Subcutaneous adipose tissue (tissue), 4 donors: ENCODE results near the gene NDUFA3. TPM values are rescaled to one million over a fixed set of nuclear protein-coding genes. Genes with fewer than 3 reads are reported as not detected.

Source experiments
- total RNA-seq, 4 donors: library from RNA; depleted of rRNA; stranded (reverse); fragments of >200 nt; gene quantifications; one replicate each; pipeline ENCODE4 v1.1.0, GENCODE V29; 2016
- TF ChIP-seq, protein P1 (sequence below): fragments of 450-650 bp; IDR thresholded peaks from one replicate; pipeline ENCODE4 v1.5.1; 2016; ENCODE audit warnings: low read depth, mild to moderate bottlenecking, control low read depth, antibody characterized with exemption, moderate library complexity

NDUFA3 gene
- total RNA-seq, 4 donors from 2014 or later, result 9.5 to 89.8 (median 21.8) TPM

DNA sequence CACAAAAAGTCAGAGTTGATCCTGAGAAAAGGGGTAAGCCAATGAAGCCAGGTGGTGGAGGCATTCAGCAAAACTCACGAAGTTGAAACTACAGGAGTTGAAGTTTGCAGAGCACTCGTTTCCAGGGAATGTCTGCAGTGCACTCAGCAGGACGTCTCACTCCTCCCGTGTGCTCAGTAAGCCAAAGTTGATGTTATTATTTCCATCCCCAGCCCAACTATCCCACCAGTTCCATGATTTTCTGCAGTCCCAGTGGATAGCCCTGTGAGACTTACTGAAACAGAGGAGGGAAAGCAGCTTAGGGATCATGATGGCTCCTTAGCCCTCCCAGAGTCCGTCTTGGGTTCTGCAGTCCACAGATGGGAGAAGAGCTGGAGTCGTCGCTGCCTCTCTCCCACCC lies 21.6 kb upstream of the NDUFA3 start, which contains the start of gene TARM1:
Gene TARM1 (minus strand): TSS at position 334 of the 400 bp plus-strand sequence. CDS start 25 bp downstream, at position 309.
- TF ChIP-seq, protein P1, sequence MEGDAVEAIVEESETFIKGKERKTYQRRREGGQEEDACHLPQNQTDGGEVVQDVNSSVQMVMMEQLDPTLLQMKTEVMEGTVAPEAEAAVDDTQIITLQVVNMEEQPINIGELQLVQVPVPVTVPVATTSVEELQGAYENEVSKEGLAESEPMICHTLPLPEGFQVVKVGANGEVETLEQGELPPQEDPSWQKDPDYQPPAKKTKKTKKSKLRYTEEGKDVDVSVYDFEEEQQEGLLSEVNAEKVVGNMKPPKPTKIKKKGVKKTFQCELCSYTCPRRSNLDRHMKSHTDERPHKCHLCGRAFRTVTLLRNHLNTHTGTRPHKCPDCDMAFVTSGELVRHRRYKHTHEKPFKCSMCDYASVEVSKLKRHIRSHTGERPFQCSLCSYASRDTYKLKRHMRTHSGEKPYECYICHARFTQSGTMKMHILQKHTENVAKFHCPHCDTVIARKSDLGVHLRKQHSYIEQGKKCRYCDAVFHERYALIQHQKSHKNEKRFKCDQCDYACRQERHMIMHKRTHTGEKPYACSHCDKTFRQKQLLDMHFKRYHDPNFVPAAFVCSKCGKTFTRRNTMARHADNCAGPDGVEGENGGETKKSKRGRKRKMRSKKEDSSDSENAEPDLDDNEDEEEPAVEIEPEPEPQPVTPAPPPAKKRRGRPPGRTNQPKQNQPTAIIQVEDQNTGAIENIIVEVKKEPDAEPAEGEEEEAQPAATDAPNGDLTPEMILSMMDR, result no peak

DNA sequence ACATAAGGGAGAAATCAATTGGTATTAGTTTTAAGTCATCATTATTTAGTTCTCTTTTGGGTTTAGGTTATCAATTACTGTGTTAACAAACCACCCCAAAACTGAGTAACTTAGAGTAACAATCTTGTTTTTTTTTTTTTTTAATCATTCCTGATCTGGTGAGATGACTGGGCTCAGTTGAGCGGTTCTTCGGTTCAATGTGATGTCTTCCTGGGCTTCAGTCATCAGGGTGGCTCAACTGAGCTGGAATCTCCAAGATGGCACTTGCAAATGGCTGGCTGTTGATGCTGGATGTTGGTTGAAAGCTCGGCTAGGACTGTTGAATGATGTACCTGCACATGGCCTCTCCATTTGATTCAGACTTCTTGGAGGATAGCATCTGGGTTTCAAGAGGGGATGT lies 18.2 kb upstream of the NDUFA3 start:
- TF ChIP-seq, protein P1, result no peak

DNA sequence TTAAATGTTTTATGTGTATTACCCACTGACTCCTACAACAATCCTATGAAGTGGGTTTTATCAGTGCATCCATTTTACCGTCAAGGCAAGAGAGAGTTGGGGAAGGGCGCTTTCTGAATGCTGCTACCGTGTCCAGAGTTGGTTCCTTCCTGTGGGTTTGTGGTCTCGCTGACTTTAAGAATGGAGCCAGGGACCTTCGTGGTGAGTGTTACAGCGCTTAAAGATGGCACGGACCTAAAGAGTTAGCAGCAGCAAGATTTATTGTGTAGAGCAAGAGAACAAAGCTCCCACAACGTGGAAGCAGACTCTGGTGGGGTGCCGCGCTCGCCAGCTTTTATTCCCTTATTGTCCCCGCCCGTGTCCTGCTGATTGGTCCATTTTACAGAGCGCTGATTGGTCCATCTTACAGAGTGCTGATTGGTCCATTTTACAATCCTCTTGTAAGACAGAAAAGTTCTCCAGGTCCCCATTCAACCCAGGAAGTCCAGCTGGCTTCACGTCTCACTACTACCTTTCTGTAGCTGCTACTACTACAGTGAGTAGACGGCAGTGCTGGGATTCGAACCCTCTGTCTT lies 8.1 kb upstream of the NDUFA3 start:
- TF ChIP-seq, protein P1, result no peak

DNA sequence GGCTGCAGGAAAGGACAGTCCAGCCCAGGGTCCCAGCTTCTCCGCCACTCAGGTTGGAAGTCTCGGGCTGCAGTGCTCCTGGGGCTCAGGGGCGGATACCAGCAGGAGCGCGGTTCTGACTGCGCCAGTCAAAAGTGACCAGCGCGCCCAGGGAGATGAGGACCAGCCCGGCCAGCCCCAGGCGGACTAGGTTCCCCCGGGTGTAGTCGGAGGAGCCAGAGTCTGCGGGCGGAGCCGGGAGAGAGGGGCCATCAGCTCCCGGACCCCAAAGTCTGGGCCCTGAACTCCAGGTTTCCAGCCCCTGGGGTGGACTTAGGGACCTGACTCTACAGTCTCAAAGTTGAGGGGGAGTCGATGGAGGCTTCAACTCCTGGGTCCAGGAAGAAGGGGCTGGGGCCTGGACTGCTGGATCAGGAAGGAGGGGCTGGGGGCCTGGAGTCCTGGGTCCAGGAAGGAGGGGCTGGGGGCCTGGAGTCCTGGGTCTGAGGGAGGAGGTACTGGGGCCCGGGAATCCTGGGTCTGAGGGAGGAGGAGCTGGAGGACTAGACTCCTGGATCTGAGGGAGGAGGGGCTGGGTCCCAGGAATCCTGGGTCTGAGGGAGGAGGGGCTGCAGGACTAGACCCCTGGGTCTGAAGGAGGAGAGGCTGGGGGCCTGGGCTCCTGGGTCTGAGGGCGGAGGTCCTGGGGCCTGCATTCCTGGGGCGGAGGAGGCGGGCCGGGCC lies 7.4 kb upstream of the NDUFA3 start:
- TF ChIP-seq, protein P1, result no peak

DNA sequence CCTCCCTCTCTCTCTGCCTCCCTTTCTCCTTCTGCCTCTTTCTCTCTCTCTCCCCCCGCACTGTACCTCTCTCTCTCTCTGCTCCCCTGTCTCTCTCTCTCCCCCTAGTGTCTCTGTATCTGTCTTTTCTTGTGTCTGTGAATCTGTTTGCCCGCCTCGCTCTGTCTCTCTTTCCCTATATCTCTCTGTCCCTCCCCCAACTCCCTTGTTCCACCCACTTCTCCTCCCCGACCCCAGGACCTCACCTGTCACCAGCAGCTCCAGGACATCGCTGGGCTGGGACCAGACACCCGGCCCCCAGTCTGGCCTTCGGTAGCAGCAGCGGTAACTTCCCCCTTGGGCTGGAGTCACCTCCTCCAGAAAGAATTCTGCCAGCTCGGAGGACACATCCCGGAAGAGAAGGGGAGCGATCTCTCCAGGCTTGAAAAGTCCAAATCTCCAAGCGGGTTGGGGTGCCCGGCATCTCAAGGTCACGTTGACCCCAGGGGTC lies 6.0 kb upstream of the NDUFA3 start:
- TF ChIP-seq, protein P1, result no peak

DNA sequence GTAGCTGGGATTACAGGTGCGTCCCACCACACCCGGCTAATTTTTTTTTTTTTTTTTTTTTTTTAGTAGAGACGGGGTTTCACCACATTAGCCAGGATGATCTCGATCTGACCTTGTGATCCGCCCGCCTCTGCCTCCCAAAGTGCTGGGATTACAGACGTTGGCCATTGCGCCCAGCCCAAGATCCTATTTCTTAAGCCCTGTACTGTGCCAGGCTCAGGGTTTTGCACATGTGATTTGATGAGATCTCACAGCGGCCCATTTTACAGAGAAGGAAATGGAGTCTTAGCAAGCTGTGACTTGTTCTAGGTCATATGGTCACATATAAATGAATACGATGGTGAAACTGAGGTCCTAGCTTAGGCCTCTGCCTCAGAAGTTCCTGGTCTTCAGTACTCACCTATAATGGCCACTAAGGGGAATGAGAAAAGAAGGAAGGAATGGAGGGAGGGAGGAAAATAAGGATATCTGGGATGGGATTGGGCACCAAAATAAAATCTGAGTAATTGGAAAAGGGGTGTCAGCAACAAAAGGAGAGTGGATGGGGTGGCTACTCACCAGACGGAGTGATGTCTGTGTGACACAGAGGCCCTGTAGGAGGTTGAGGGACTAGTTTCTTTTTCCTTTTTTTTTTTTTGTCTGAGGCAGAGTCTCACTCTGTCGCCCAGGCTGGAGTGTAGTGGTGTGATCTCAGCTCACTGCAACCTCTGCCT lies 3.3 kb upstream of the NDUFA3 start:
- TF ChIP-seq, protein P1, result no peak

DNA sequence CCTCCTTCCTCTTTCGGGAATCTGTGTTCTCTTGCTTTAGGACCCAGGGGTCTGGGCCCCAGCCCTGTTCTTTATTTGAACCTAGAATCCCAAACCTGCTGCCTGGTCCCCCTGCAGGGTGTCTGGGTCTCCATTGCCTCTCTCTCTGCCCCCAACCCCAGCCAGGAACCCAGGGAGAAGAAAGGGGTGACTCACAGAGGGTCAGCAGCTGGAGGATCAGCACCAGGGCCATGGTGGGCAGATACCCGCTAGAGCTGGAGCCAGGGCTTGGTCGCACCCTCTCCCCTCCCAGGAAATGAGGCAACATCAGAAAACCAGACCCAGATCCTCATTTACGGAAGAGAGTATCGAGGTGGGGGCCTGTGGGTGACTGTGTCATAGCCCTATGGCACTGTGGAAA lies 2.1 kb upstream of the NDUFA3 start, which contains the start of gene OSCAR:
Gene OSCAR (minus strand): TSS at position 243 of the 400 bp plus-strand sequence. CDS start 11 bp downstream, at position 232.
- TF ChIP-seq, protein P1, result no peak
